Stimulated activated CD4-positive, alpha-beta T cell treated with anti-CD3 and anti-CD28 coated beads, Interleukin-2, amount 100 ng/mL, for 48 hours (primary cell): ENCODE results near the gene ENDOD1.
A peak's percentile ranks its signal among the peaks of the same experiment; 100 is the strongest.

Source experiments
- DNase-seq, 2 donors: peaks; one replicate each; pipeline ENCODE4 v3.0.0-alpha.2; 2020

The ENDOD1 gene

DNA sequence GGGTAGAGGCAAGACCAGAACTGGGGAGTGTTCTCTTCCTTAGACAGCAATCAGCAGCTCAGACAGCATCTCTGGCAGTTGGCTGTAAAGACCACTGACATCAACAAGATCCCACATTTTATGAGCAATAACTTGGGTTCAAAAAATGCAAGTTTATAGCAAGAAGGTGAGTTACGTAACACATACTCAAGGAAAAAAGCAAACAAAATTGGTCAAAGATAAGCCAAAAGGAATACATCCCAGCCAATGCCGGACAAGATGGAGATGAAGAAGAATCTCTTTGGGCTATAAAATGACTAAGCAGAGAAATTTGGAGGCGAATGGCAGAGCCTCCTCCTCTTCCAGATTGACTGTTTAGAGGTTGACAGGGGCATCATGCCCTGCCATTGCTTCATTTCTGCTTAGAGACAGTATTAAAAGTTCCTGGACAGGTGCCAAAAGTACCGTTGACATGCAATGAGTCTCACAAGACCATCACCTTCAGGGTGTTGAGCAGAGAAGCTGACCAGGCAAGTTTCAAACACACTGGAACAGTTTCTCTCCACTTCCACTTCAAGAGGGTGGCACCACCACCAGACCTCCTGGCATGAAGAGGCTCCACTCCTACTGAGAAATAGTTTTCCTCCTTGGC, 55.9 kb downstream of the ENDOD1 start:
- no peak for DNase-seq

DNA sequence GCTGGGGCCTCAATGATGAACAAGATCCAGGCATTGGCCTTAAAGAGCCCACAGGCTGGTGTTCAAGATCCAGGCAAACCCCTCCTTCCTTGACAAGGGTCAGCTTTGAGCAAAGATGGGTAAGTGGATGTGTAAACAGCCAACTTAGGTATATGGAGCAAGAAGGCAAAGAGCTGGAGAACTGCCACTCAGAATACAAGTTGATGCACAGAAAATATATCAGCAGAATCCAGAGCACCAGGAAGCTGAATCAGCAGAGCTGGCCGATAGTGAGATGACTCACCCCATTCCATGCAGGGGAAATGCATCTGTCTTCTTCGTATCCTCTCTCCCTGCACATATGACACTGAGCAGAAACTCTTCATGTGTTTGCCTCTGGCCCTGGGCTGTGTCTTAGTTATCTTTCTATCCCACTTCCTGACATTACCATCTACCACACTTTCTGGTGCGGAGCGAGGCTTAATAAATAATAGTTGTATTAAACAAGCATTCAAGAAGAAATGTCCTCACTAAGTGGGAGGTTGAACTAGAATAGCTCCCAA, 57.8 kb downstream of the ENDOD1 start:
- DNase-seq: no peak

DNA sequence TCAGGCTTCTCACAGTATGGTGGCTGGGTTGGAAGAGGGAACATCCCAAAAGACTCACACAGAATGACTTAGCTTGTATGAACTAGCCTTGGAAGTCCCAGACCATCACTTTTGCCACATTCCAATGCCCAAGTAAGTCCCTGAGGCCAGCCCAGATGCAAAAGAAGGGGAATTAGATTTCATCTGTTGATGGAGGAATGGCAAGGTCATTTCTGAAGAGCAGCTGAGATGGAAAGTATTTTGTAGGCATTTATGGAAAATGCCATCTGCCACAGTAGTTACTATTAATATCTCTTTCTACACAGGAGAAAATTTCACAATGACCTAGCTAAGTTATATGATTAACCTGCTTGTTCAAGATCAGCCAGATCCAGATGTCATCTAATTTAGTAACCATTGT, 58.8 kb downstream of the ENDOD1 start:
- DNase-seq: no peak

DNA sequence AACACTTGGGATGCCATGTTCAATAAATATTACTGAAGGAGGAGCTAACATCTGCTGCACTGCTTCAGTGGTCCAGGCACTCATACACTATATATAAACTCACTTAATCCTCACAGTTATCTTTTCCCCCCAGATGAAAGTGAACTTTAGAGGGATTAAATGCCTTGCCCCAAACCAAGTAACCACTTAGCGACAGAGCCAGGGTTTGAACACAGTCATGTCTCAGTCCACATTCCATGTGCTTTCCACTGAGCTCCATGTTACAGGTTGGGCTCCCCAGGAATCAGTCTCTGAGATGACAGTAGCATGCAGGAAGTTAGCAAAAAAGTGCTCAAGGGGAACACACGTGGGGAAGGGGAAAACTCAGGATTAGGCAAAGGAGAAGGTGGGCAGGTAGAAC, 59.3 kb downstream of the ENDOD1 start:
- DNase-seq: no peak

DNA sequence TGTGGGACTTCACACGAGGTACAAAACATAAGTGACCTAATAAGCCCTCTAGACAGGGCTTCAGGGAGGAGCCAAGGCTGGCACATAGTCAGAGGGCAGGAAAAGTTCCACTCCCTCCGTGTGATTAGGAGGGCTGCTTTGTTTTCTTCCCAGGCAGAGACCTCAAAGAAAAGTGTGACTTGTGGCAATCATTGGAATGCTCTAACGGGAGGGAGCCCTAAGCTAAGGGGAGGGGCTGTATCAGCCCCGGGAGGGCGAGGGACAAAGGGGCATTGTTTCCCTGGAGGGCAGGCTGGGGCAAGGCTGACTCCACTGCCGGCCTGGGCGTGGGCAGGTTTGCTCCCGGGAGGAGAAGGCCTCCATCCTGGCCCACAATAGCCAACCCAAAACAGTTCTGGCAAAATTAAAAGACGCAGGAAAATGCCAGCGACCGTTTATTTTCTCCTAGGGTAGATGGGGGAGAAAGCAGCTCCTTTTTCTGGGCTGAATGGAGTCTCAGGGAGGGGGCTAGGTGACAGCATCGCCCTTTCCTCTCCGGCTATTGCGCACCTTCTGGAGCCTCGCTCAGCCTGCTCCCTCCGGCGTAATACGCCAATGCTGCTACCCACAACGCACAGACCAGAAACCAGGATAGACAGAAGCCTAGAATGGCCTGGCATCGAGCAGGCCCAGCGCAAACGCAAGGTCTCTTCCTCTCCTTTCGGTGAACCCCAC, 60.2 kb downstream of the ENDOD1 start:
- no peak for DNase-seq

DNA sequence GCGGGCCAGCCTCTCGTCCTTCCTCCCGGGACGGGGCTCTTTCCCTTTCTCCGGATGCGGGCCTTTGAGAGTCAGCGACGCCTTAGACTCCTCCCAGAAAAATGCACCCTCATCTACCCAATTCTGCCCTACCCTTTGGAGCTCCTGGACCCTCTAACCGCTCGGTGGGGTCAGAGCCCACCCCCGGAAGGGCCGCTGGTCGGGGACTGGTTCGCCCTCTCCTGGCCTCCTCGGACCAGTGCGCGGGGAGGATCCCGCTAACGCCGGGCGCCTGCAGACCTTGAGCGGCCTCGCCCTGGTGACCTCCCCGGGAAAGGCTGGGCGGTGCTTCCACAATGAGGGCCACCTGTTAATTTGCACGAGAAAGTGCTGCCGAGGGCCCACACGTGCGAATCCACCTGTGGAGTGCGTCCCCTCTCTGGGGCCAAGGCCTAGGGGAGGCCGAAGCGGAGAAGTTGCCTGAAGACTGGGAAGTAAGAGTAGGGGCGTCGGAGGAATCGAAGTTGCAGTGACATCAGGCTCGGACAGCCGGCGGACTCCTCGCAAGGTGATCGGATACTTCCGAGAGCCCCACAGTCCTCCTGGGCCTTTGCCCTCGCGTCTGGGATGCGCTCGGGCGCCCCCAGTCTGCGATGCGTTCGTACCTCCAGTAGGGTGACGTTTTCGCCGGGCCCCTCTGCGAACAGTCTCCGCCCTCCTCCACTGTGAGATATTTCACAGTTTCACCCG, 61.5 kb downstream of the ENDOD1 start:
- DNase-seq: peak; percentile 81 to 84

DNA sequence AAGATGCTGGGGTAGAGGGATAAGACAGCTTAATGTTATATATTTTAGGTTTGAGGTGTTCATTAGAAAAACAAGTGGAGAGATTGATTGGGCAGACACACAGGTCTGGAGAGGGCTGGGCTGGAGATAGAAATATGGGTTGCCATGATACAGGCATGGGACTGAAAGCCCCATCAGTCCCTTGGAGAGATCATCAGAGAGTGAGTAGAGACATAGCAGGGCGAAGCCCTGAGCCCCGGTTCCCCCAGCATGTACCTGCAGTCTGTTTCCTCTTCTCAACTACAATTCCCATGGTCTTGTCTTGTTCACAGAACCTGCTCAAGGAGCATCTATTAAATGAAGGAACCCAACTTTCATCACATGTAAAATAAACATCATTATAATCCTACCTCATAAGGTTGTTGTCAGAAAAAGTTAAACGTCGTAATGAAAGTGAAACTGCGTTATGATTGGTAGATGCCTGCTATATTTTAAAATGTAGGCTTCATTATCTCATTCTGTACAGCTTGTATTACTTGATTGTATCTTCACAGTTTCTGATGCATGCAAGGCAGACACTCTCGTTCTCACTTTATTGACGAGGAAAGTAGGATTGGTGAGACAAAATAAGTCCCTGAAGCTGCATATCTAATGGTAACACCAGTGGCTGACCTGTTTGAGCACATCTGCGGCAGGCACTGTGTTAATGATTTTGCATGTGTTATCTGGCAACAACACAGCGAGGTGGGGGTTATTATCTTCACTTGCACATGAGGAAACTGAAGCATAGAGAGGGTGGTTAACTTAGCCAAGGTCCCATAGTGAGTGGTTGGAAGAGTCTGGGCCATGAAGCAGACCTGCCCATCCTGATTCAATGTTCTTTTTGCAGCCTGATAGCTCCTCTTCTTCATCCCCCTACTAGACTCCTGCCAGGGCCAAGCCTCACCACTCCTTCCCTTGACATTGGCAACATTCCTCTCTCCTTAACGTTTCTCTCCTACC, 63.5 kb downstream of the ENDOD1 start:
- DNase-seq: no peak

DNA sequence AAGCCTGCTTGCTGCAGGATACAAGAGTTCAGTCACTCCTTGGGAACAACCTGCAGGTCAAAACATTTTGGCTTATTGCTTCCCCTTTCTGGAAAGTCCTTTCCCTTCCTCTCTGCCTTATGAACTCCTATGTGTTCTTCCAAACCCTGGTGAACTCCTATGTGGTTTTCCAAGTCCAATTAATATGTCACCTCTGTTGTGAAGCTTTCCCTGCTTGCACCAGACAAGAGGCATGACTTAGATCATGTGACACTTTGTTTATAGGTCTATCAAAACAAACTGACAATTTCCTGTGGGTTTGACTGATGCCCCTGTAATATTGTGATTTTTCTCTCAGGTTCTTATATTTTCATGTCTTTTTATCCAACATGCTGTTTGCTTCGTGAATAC, 64.2 kb downstream of the ENDOD1 start:
- DNase-seq: no peak

DNA sequence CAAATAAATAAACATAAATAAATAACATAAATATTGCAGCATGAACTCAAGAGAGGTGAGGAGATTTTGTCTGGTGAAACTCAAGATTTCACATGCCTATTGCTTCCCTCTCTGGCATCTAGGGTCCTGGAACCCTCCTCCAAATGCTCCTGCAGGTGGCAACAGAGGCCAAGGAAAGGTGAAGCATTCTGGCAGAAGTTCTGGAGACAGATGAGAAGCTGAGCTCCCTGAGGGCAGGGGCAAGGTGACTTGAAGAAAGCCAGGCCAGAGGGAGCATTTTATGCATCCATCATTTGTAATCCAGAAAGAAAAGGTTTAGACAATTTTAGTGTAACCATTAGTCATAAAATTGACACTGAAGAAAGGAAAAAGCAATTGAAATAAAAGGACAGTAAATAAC, 64.9 kb downstream of the ENDOD1 start:
- DNase-seq: peak; percentile 38 to 41

DNA sequence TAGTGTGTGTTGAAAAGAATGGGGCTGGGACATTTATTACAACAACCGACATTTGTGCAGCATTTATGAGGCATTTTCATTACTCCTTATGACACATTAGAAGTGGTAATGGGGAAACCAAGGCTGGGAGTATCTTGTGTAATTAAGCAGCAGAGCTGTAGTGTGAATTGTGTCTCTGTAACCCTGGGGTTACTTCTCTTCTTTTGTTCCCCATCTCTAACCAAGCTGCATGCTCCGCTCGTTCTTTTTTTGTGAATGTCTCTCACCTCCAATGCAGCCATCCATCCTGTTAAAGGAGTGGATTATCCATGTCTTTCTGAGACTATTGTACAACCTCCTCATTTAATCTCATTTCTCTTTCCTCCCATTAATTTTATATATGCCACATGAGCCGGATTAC, 65.7 kb downstream of the ENDOD1 start:
- no peak for DNase-seq

DNA sequence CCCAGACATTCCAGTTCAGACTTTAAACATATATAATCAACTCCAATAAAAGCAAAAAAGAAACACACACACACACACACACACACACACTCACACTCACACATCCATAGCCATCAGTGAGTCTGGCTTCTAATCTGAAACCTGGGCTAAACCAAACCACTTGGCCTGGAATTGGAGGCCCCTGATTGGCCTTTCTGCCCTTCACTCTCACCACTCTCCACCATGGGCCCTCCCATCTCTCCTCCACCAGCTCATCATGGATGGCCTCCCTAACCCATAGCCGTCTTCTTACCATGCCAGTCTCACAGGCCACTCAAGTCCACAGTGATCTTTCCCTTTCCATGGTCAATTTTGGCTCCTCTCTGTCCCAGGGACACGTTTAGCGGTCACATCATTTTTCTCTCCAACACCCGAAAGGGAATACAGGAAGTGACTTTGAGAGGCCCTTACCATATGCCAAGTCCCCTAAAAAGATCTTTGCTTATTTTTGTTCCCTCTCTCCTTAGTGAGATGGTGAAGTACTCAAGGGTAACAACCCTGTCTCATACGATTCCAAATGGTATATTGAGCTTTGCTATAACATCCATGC, 66.6 kb downstream of the ENDOD1 start:
- no peak for DNase-seq

DNA sequence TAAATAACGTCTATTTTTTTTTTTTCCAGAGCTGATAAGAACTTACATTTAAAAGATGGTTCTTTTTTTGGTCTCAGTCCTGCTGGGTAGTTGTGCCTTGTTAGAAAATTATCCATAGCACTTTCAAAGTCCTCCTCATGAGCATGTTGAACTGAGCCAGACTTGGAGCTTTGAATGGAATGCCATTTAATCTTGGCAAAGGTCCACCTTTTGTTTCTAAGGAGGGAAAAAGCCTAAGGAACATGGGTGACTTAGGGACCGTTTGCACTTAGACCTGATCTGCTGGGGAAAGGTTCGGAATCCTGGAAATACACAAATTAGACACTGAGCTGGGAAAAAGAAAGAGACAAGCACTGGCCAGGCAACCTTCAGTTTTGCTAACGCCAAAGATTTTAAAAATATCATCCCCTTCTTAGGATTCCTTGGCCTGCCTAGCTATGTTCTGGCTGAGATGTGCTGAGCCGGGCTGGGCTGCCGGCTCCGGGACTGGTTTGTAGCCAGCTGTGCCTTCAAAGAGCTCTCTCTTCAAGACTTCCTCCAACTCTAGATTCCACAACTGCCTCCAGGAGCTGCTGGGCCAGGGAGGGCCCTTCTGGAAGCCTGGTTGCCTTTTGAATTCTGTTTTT, 67.4 kb downstream of the ENDOD1 start:
- DNase-seq: no peak

DNA sequence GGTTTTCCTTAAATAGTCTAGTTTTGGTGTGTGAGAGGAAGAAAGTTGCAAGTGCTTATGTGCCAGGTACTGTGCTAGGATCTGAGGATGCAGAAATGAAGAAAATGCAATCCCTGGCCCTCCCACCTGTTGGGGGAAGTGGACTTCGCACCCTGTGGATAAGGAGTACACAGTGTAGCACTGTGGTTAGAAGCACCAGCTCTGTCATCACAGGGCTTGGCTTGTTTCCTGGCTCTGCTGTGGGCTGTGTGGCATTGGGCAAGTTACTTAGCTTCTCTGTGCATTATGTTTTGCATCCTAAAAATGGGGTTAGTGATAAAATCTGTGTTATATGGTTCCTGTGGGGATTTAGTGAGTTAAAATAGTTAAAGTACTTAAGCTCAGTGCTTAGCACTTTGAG, 68.2 kb downstream of the ENDOD1 start:
- no peak for DNase-seq

DNA sequence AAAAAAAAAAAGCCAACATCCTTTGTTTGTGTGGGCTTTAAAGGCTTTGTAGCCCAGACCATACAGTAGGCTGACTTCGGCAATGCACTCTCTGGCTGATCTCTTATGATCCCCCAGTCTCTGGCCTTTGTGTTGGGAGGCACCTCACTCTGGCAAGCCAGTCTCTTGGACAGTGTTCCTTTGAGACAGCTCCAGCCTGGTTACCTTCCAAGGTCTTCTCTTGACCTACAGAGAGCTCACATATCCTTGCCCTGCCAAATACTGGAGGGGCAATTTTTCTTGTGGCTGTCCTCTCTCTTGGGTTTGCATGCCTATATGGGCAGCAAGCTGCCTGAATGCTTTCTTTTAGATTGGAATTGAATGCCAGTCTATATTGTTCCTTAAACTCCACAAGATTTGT, 71.6 kb downstream of the ENDOD1 start:
- no peak for DNase-seq

DNA sequence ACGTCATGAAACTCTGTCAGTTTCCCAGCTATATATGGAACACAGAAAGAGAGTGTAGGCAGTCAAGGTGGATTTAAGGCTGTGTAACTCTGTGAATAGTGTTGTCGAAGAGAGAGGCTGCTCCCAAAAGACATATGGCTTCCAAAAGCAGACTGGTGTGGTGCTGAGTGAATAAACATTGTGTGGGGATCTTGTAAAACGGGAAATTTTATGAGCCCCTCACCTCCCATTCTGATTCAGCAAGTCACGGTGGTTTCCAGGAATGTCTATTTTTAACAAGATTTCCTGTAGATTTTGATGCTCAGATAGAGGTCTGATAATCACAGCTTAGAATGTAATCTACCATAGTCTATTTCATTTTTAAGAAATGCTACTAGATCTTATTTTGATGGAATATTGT, 73.5 kb downstream of the ENDOD1 start:
- DNase-seq: no peak

DNA sequence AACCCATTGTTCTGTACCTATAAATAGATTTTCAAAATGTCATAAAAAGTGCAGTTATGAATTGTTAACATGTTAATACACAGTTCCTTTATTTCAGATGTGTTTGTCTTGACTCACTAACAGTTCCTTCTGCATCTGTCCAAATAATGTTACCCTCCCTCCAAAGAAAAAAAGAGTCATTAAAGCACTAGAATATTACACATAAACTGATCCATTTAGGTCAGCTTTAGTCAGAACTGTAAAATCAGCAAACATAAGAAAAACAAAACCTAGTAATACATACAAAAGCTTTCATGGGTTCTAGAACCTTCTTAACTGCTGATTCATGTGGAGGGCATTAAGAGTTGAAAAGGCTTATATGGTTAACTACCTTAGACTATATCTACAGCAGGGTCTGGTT, 76.0 kb downstream of the ENDOD1 start:
- DNase-seq: no peak

DNA sequence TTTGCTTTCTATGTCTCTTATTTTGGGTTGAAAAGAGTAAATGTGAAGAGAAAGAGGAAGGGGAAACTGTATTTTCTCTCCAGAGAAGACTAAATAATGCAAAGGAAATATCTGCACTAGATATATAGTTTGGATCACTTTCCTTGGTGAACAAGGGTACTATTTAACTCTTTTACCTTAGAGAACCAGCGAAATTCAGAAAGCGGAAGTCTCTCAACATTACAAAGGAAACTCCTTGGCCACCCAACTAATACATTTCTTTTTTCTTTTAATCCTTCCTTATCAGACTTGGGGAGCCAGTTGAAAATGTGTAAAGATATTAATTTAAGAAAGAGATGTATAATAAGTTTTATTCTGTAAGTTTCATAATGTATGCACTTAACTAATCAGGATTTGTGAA, 77.1 kb downstream of the ENDOD1 start:
- no peak for DNase-seq

DNA sequence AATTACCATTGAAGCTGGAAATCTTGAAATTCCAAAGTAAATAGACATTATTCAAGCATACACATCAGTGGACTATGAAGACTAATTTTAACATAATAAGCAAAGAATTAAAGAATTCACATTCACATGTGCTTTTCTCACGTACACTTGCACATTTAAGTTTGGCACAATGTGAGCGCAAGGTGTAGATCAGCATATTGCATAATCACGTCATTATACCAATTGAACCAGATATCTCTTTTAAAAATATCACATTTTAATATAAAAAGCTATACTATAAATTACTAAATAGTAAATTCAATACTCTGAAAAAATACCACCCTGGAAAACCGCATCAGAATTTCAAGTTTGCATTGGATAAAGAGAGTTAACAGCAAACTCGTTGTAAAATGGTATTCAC, 80.6 kb downstream of the ENDOD1 start:
- DNase-seq: no peak

DNA sequence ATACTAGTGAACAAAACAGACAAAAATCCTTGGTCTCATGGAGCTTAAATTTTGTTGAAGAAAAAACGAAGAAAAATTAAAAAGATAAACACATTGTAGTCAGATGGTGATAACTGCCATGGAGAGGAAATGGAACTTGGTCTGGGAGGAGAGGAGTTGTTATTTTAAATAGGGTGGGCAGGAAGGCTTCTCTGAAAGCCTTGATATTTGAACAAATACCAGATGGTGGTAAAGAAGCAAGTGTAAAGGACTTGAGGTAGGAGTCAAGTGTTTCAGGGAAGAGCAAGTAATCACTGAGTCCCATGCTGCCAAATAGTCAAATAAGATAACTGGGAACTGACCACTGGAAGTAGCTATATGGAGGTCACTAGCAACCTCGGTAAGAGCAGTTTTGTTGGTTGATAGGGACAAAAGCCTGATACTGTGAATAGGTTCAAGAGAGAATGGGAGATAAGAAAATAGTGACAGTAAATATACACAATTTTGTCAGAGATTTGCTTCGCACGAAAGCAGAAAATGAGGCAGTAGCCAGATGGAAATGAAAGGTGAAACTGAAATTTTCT, 86.3 kb downstream of the ENDOD1 start:
- DNase-seq: no peak
